Esophagus squamous epithelium (tissue), 4 donors: Measurements from ENCODE around the gene RCAN2.

Experiments
- POLR2A ChIP-seq, 4 donors: fragments of 450-650 bp; IDR thresholded peaks; one replicate each; pipeline ENCODE4 v1.6.1; 2017; ENCODE audit warnings: antibody characterized with exemption in 4 of 4, mild to moderate bottlenecking in 4 of 4, moderate library complexity in 3 of 4
- TF ChIP-seq, protein P1 (sequence below), 6 experiments: fragments of 450-650 bp in 4 of 6; fragments of 200-600 bp in 2 of 6; sonication (generic) in 2 of 6; IDR thresholded peaks; one replicate each; pipeline ENCODE4 v1.5.1; 2016 to 2019; ENCODE audit warnings: antibody characterized with exemption in 6 of 6, mild to moderate bottlenecking in 4 of 6, moderate library complexity in 4 of 6

DNA sequence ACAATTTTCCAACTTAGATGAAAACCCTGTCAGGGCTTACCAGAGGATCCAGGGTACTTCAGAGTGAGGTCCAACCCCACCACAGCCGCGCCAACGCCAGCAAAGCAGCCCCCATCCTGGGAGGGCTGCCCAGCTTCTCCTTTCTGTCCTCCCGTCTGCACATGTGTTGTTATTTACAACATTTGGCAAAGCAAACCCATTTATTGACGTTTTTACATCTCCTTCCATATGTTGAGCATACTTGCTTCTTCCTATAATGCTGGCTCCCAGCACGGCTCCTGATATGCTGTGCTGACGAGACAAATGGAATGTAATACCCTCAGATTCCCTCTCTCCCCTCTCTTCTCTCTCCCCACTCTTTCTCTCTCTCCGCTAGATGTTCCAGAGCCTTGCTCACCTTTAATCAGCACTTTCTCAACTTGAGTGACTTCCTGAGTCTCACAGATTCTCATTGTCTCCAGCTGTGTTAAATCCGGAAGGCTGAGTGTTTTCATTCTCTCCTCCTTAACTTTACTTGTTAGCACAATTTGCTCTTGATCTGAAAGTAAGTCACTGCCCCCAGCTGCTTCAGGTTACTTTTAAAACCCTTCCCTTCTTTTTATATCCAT is 22.7 kb downstream of the RCAN2 start:
- TF ChIP-seq, protein P1, sequence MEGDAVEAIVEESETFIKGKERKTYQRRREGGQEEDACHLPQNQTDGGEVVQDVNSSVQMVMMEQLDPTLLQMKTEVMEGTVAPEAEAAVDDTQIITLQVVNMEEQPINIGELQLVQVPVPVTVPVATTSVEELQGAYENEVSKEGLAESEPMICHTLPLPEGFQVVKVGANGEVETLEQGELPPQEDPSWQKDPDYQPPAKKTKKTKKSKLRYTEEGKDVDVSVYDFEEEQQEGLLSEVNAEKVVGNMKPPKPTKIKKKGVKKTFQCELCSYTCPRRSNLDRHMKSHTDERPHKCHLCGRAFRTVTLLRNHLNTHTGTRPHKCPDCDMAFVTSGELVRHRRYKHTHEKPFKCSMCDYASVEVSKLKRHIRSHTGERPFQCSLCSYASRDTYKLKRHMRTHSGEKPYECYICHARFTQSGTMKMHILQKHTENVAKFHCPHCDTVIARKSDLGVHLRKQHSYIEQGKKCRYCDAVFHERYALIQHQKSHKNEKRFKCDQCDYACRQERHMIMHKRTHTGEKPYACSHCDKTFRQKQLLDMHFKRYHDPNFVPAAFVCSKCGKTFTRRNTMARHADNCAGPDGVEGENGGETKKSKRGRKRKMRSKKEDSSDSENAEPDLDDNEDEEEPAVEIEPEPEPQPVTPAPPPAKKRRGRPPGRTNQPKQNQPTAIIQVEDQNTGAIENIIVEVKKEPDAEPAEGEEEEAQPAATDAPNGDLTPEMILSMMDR (IDR thresholded peaks at IDR 0.05): no peak
- no peak for TF ChIP-seq POLR2A (IDR thresholded peaks at IDR 0.05)
